Ectodermal cell (in vitro differentiated cells): ENCODE results near the gene UTP15.

Experiments used
- H3K27ac ChIP-seq: 2 replicates; pipeline ENCODE4 v1.7.0; 2013; ENCODE audit warnings: mild to moderate bottlenecking, low read depth, low read length; ENCODE audit not compliant: insufficient read depth, poor library complexity, severe bottlenecking
- H3K27me3 ChIP-seq: 2 replicates; pipeline ENCODE4 v1.7.0; 2013; ENCODE audit warnings: mild to moderate bottlenecking, low read length; ENCODE audit not compliant: insufficient read depth, control insufficient read depth, poor library complexity, severe bottlenecking
- H3K36me3 ChIP-seq: one replicate; pipeline ENCODE4 v1.7.0; 2013; ENCODE audit warnings: low read length; ENCODE audit not compliant: control insufficient read depth, insufficient read depth
- H3K4me1 ChIP-seq: one replicate; pipeline ENCODE4 v1.7.0; 2013; ENCODE audit warnings: low read length; ENCODE audit not compliant: control insufficient read depth, insufficient read depth
- H3K4me3 ChIP-seq: 2 replicates; pipeline ENCODE4 v1.7.0; 2013; ENCODE audit warnings: low read depth, low read length, control low read depth; ENCODE audit not compliant: insufficient read depth
- H3K9me3 ChIP-seq: 2 replicates; pipeline ENCODE4 v1.7.0; 2013; ENCODE audit warnings: mild to moderate bottlenecking, low read length, moderate library complexity; ENCODE audit not compliant: control insufficient read depth
- WGBS, 2 experiments: methylation state at CpG; one replicate each; pipeline ENCODE4 v1.1.7; 2013; ENCODE audit warnings: missing lambda C conversion rate in 2 of 2; 5-methylcytosine and 5-hydroxymethylcytosine counted together

The UTP15 gene

DNA sequence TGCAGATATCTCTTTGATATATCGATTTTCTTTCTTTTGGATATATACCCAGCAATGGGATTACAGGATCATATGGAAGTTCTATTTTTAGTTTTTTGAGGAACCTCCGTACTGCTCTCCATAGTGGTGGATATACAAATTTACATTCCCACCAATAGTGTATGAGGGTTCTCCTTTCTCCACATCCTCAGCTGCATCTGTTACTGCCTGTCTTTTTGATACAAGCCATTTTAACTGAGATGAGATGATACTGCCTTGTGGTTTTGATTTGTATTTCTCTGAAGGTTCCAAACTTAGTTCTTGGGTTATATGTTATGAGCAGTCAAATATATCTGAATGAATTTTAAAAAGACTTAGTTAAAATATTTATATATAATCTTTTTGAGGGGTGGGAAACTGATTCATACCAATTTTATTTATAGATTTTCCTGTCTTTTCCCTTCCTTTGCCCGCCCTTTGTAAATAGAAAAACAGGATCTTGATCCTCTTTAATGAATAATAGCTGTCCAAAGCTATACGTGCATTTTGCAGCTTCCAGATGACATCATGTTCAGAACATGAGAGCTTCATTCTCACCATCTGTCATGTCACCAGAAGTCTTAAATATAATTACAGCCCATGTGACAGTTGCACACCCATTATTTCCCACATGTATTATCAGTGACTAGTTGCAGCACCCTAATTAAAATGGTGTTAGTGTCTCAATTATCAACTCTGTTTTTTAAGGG is 54.2 kb downstream of the UTP15 start:
- Histone ChIP-seq H3K27ac (no peak overlapping the region), H3K4me3 (no peak overlapping the region), H3K9me3 (no peaks in the 10 kb centered on the region), H3K27me3 (peaks cover 6% of the 10 kb centered on the region), H3K36me3 (no peaks in the 10 kb centered on the region), H3K4me1 (no peaks in the 10 kb centered on the region)
- 74 to 89% methylated on average over 3 of the region's 4 CpGs for WGBS, 2 experiments

DNA sequence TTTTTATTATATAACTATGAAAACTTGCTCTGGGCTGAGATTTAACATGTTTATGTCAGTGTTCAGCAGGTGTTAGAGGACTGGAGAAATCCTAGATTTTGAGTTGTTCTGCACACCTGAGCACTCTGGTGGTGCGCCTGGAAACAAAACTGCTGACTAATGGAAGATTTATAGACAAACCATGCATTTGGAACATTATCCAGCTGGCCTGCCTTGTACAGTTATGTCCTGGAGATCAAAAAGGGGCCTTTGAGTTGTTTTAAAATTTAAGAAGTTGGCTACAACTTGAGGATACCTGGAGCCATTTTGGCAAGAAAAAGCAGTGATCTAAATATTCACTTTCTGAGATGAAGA is 54.8 kb downstream of the UTP15 start:
- Histone ChIP-seq H3K9me3 (no peaks in the 10 kb centered on the region), H3K4me1 (no peaks in the 10 kb centered on the region), H3K4me3 (no peak overlapping the region), H3K36me3 (no peaks in the 10 kb centered on the region), H3K27ac (no peak overlapping the region), H3K27me3 (peaks cover 11% of the 10 kb centered on the region)
- WGBS, 2 experiments: 89 to 95% methylated on average over 1 of the region's 1 CpG

DNA sequence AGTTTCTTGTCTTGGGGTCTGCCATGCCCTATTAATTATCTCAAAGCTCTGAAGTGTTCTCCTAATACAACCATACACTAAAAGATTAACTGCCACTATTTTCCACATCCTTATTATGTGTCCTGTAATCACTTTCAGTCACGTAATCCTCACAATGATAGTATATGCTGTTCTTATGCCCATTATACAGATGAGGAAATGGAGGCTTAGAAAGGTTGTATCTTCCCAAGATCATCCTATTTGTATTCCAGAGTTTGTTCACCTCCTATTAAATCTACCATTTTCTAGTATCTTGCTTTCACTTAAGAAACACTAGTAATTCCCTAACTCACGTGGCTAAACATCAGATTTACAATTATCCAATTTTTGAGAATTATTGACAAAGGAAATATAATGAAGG is 57.5 kb downstream of the UTP15 start:
- Histone ChIP-seq H3K9me3 (no peaks in the 10 kb centered on the region), H3K36me3 (no peaks in the 10 kb centered on the region), H3K27me3 (peaks cover 39% of the 10 kb centered on the region), H3K27ac (no peak overlapping the region), H3K4me3 (no peak overlapping the region), H3K4me1 (no peaks in the 10 kb centered on the region)
- WGBS, 2 experiments: 83 to 100% methylated on average over 1 of the region's 2 CpGs

DNA sequence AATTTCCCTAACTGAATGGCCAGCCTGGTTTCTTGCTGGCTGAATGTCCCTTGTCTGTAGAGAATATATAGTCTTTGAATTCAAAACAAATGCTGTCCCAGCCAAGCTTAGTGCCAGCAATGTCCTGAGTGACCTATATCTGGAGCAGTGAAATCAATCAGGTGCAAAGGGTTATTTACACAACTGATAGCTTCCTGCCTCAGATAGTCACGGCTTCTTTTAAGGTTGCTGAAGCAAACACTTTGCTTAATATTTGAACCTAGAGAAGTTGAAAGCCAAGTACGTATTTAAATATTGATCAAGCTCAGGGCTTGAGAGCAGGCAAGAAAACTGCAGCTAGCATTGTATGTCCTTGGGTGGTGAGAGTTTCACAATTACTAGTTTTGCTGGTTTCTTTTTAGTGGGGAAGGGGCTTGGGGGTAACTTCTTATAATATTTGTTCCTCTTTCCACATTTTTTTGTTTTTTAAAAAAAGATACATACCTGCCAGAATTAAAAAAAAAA is 58.4 kb downstream of the UTP15 start:
- Histone ChIP-seq H3K4me1 (no peaks in the 10 kb centered on the region), H3K27ac (no peak overlapping the region), H3K9me3 (no peaks in the 10 kb centered on the region), H3K27me3 (peaks cover 47% of the 10 kb centered on the region), H3K4me3 (no peak overlapping the region), H3K36me3 (no peaks in the 10 kb centered on the region)
- WGBS, 2 experiments: 92 to 93% methylated on average over 2 of the region's 2 CpGs

DNA sequence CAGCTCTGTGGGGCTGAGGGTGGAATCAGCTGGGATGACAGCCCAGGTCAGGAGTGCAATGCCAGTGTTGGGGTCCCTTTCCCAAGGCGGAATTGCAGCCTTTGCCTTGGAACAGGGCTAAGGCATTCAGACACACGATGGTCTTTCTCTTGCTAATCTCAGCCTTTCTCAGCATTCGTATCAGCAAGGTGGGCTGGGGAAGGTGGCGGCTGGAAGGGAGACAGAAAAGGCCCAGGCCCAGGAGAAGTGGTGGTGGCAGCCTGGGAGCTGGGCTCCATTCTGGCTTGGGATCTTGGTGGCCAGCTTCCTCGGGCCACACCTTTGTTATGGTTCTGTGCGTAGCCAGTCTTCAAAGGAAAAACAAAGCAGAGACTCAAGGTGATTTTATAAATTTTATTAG is 59.3 kb downstream of the UTP15 start:
- no peaks in the 10 kb centered on the region for H3K9me3 ChIP-seq
- no peaks in the 10 kb centered on the region for H3K36me3 ChIP-seq
- 46 to 70% methylated on average over 5 to 6 of the region's 6 CpGs for WGBS, 2 experiments
- H3K27me3 ChIP-seq: peaks cover 52% of the 10 kb centered on the region
- H3K4me3 ChIP-seq: no peak overlapping the region
- H3K4me1 ChIP-seq: no peaks in the 10 kb centered on the region
- H3K27ac ChIP-seq: no peak overlapping the region

DNA sequence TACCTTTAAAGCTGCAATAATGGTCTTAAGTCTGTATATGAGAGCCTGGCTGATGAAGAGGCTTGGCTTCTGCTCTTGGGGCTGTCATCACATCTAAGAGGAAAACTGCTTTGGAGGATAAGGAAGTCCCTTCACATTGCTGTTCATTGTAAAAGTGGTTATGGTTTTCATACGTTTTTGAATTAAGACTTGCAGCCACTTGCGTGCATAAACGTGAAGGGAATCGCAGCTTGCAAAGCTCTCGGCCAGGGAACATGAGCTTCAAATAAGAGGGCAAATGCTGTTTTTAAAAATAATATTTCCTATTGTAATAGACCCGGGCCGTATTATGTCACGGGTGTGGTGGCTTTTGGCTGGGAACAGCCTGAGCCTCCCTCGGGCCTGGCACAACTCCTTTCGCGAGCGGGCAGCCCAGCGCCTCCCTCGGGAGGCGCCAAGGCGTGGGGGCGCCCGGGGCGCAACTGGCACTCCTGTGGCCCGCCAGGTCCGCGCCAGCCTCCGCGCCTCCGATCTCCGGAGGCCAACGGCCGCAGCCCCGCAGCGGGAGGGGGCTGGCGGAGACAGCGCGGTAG is 59.9 kb downstream of the UTP15 start:
- H3K27me3 ChIP-seq: peaks cover 52% of the 10 kb centered on the region
- no peaks in the 10 kb centered on the region for H3K4me1 ChIP-seq
- peak overlapping the region; percentile 63 for H3K4me3 ChIP-seq
- H3K36me3 ChIP-seq: no peaks in the 10 kb centered on the region
- H3K27ac ChIP-seq: no peak overlapping the region
- 15% methylated on average over 33 of the region's 33 CpGs for WGBS, 2 experiments
- H3K9me3 ChIP-seq: no peaks in the 10 kb centered on the region

DNA sequence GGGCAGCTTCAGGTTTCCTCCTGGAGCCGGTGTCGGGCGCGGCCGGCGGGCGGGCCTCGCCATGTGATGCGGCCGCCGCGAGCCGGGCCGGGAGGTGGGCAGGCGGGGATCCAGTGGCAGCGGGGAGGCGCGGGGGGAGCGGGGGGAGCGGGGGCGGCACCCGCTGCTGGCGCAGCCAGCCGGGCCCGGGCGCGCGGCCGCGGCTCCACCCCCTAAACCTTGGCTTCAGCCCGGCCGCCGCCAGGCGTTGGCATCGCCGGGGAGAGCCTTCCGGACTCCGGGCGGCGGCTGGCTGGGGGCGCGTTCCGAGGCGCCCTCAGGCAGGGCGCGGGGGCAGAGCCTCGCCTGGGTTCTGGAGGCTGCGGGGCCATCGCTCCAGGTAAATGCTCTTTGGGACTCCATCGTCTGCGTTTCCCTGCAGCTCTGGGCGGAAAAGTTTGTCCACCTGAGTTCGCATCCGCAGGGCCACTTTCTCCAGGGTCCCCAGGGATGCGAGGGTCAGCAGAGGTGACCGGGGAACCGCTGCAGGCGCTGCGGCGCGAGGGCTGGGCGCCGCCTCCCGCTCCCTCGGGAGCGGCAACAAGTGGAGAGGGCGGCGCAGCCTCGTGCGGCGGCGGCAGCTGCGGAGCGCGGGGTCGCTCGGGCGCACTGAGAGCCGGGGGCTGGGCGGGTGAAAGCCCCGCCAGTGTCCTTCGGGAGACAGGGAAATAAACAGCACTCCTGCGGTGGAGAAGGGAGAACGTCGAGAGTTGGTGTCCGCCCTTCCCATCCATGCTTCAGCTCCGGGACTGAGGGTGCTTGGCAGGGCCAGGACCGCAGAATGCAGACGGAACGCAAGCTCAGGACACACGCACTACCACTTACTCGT is 60.6 kb downstream of the UTP15 start, which contains the start of gene ARHGEF28:
Gene ARHGEF28 (plus strand): TSS at position 253 of the 868 bp plus-strand sequence. CDS start 58,656 bp downstream, outside the sequence.
- Histone ChIP-seq H3K4me1 (no peaks in the 10 kb centered on the region), H3K9me3 (no peaks in the 10 kb centered on the region), H3K4me3 (peak within 1 kb of the TSS; percentile 63), H3K36me3 (no peaks in the 10 kb centered on the region), H3K27ac (no peak within 1 kb of the TSS), H3K27me3 (peaks cover 52% of the 10 kb centered on the region)
- WGBS, 2 experiments: 2 to 3% methylated on average over 92 of the region's 92 CpGs

DNA sequence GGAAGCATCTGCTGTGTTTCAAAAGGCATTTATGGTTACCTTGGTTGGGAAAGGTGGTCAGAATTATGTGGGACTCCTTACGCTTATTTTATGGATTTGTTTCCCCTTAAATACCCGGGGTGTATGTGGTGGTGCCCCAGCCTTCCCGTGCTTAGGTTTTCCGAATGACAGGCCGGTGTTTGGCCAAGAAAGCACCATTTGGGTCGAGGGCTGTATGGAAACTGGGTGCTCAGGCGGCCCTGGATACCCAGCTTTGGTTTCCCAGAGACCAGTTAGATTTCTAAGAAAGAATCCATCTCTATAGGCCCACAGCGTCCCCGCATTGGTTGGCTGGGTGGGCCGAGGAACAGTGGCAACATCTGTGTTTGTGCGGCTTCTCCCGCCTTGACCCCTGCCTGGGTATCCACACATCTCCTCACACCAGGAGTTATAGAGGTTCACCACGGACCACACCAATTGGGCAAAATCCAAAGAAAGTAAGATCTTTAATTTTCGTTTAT is 61.3 kb downstream of the UTP15 start:
- WGBS, 2 experiments: 79 to 82% methylated on average over 14 of the region's 14 CpGs
- H3K4me3 ChIP-seq: peak overlapping the region; percentile 63

DNA sequence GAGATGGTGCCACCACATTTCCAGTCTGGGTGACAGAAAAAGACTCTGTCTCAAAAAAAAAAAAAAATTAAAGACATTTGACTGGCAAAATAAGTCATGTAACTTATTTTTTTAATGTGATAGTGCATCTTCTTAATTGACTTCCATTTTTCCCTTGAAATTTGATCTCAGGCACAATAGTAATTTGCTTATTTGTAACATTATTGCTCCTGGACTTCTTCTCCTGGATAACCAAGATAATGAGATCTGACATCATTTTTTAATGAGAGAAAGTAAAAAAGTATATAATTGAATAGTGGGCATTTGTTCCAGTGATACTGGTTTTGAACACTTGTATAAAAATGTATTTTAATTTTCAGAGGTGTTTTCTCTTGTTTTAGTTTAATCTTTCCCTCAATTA is 63.9 kb downstream of the UTP15 start:
- Histone ChIP-seq H3K36me3 (no peaks in the 10 kb centered on the region), H3K27me3 (peaks cover 48% of the 10 kb centered on the region), H3K4me3 (no peak overlapping the region), H3K27ac (no peak overlapping the region), H3K9me3 (no peaks in the 10 kb centered on the region), H3K4me1 (no peaks in the 10 kb centered on the region)

More for the DNA sequence above, 61.3 kb downstream of the UTP15 start:
- Histone ChIP-seq H3K4me1 (no peaks in the 10 kb centered on the region), H3K27me3 (peaks cover 52% of the 10 kb centered on the region), H3K36me3 (no peaks in the 10 kb centered on the region), H3K27ac (no peak overlapping the region), H3K9me3 (no peaks in the 10 kb centered on the region)

DNA sequence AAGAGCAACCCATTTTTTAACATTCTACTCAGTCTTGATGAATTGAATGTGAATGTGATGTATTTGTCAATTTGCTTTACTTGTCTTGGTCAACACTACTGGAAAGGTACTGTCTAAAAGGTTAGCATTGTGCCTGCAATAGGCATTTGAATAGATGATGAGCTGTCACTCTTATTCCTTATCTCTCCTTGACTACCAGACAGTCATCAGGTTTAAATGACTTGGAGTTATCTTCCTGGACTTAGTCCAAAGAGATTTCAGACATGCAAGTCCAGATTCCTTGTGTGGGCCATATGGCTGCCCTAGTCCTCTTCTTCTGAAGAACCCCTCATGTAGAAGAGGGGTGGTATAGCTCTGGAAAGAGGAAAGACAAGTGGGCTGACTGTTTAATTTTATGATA is 65.2 kb downstream of the UTP15 start:
- H3K36me3 ChIP-seq: no peaks in the 10 kb centered on the region
- no peaks in the 10 kb centered on the region for H3K9me3 ChIP-seq
- H3K4me3 ChIP-seq: no peak overlapping the region
- no peaks in the 10 kb centered on the region for H3K4me1 ChIP-seq
- no peak overlapping the region for H3K27ac ChIP-seq
- H3K27me3 ChIP-seq: peaks cover 37% of the 10 kb centered on the region
